Esophagus muscularis mucosa (tissue), 4 donors: ENCODE data around the gene POC1A. TPM values are rescaled to one million over a fixed set of nuclear protein-coding genes. Genes with fewer than 3 reads are reported as not detected.
A peak's percentile ranks its signal among the peaks of the same experiment; 100 is the strongest.

Source experiments
- DNase-seq: peaks from one replicate; pipeline ENCODE4 v3.0.0-alpha.2; 2017; ENCODE audit errors: extremely low spot score
- H3K27ac ChIP-seq, 4 donors: fragments of 200-600 bp; sonication (generic); replicated peaks in 1 of 4; 1 replicate in 3 of 4; 2 replicates in 1 of 4; pipeline ENCODE4 v1.5.1; 2016 to 2019; ENCODE audit warnings: mild to moderate bottlenecking in 1 of 4
- H3K27me3 ChIP-seq, 4 donors: fragments of 200-600 bp; sonication (generic); one replicate each; pipeline versions ENCODE4 v1.5.1 to v1.6.0; 2016 to 2019
- H3K36me3 ChIP-seq, 4 donors: fragments of 200-600 bp; sonication (generic); one replicate each; pipeline ENCODE4 v1.5.1; 2016 to 2019
- H3K4me1 ChIP-seq, 4 donors: fragments of 200-600 bp; sonication (generic); one replicate each; pipeline ENCODE4 v1.5.1; 2016 to 2019
- H3K4me3 ChIP-seq, 4 donors: fragments of 200-600 bp; sonication (generic); 1 replicate in 2 of 4; 2 replicates in 2 of 4; pipeline ENCODE4 v1.5.1; 2016 to 2019; ENCODE audit warnings: mild to moderate bottlenecking in 4 of 4, moderate library complexity in 1 of 4
- H3K9me3 ChIP-seq, 4 donors: fragments of 200-600 bp; sonication (generic); 1 replicate in 3 of 4; 2 replicates in 1 of 4; pipeline ENCODE4 v1.5.1; 2016 to 2019
- CTCF ChIP-seq, 3 experiments: fragments of 200-600 bp in 2 of 3; fragments of 450-650 bp in 1 of 3; sonication (generic) in 2 of 3; IDR thresholded peaks; one replicate each; pipeline ENCODE4 v1.5.1; 2017 to 2019; ENCODE audit warnings: antibody characterized with exemption in 3 of 3, mild to moderate bottlenecking in 2 of 3, moderate library complexity in 1 of 3
- EP300 ChIP-seq: sonication (generic); formaldehyde crosslinking; IDR thresholded peaks from one replicate; pipeline ENCODE4 v1.6.1; 2017; ENCODE audit warnings: antibody characterized with exemption
- POLR2A ChIP-seq: fragments of 450-650 bp; IDR thresholded peaks from one replicate; pipeline ENCODE4 v1.6.1; 2017; ENCODE audit warnings: antibody characterized with exemption, moderate library complexity, mild to moderate bottlenecking, low read depth
- POLR2AphosphoS5 ChIP-seq, 2 donors: sonication (generic); formaldehyde crosslinking; IDR thresholded peaks; one replicate each; pipeline ENCODE4 v1.6.1; 2017; ENCODE audit warnings: antibody characterized with exemption in 2 of 2
- WGBS: methylation state at CpG from one replicate; pipeline ENCODE4 v1.1.5; 2018; 5-methylcytosine and 5-hydroxymethylcytosine counted together
- intact Hi-C: fragments of 100-400 bp; cut with DNase I; formaldehyde crosslinking; loops from one replicate; pipeline ENCODE4 v1.15.1; 2023
- total RNA-seq, 4 donors: library from RNA; depleted of rRNA; stranded (reverse); fragments of >200 nt; gene quantifications; one replicate each; pipeline versions ENCODE4 v1.1.0 to v1.2.1, GENCODE V29; 2016

The POC1A gene
- total RNA-seq, 4 donors from 2014 or later, result 0.71 to 2.1 (median 1.2) TPM

- no peaks in the 10 kb centered on the region for H3K9me3 ChIP-seq
- intact Hi-C loops, result no loop called here
- no peak for TF ChIP-seq CTCF (IDR thresholded peaks at IDR 0.05)
- TF ChIP-seq POLR2AphosphoS5 (IDR thresholded peaks at IDR 0.05), result no peak
- TF ChIP-seq EP300, result no peak
- TF ChIP-seq POLR2A, result no peak
- WGBS, result 81% methylated on average over 8 of the region's 10 CpGs
- DNase-seq, result no peak
- H3K27me3 ChIP-seq, result no peaks in the 10 kb centered on the region
- H3K4me3 ChIP-seq, result no peak overlapping the region
- peak overlapping the region in 1 of 4 donors; percentile 19 for H3K27ac ChIP-seq
- H3K4me1 ChIP-seq, result peaks cover 14 to 34% (median 26%) of the 10 kb centered on the region in 4 donors
- no peaks in the 10 kb centered on the region for H3K36me3 ChIP-seq
Measured at GRCh38 chr3:52041118-52041731, 113.0 kb downstream of the POC1A start.

GRCh38 chr3:52040600-52040999 is 113.6 kb downstream of the POC1A start:
- Histone ChIP-seq H3K36me3 (no peaks in the 10 kb centered on the region), H3K9me3 (no peaks in the 10 kb centered on the region), H3K4me3 (no peak overlapping the region), H3K27me3 (peaks cover 0 to 5% (median 0%) of the 10 kb centered on the region in 4 donors), H3K27ac (peak overlapping the region in 2 of 4 donors; percentile 19 to 44), H3K4me1 (peaks cover 10 to 29% (median 22%) of the 10 kb centered on the region in 4 donors)
- intact Hi-C loops, result no loop called here
- 77% methylated on average over 8 of the region's 8 CpGs for WGBS
- DNase-seq, result no peak
- TF ChIP-seq CTCF (IDR thresholded peaks at IDR 0.05) (no peak), POLR2AphosphoS5 (IDR thresholded peaks at IDR 0.05) (no peak), EP300 (no peak)

GRCh38 chr3:52039846-52040245 is 114.4 kb downstream of the POC1A start:
- Histone ChIP-seq H3K36me3 (no peaks in the 10 kb centered on the region), H3K27ac (peak overlapping the region in 3 of 4 donors; percentile 13 to 70 (median 48)), H3K4me3 (no peak overlapping the region), H3K9me3 (no peaks in the 10 kb centered on the region), H3K4me1 (peaks cover 10 to 26% (median 22%) of the 10 kb centered on the region in 4 donors), H3K27me3 (peaks cover 0 to 5% (median 0%) of the 10 kb centered on the region in 4 donors)
- 79% methylated on average over 9 of the region's 17 CpGs for WGBS
- intact Hi-C loops, result no loop called here
- no peak for TF ChIP-seq CTCF (IDR thresholded peaks at IDR 0.05)
- peak in 1 of 2 donors; percentile 53 for TF ChIP-seq POLR2AphosphoS5 (IDR thresholded peaks at IDR 0.05)
- no peak for DNase-seq

GRCh38 chr3:52039426-52039825 is 114.8 kb downstream of the POC1A start:
- intact Hi-C loops, result no loop called here
- no peaks in the 10 kb centered on the region for H3K36me3 ChIP-seq
- no peak for DNase-seq
- H3K27me3 ChIP-seq, result peaks cover 0 to 5% (median 0%) of the 10 kb centered on the region in 4 donors
- WGBS, result 88% methylated on average over 3 of the region's 4 CpGs
- H3K27ac ChIP-seq, result peak overlapping the region in 3 of 4 donors; percentile 13 to 70 (median 48)
- H3K4me1 ChIP-seq, result peaks cover 10 to 26% (median 22%) of the 10 kb centered on the region in 4 donors
- no peaks in the 10 kb centered on the region for H3K9me3 ChIP-seq
- TF ChIP-seq EP300 (no peak), CTCF (IDR thresholded peaks at IDR 0.05) (no peak), POLR2A (no peak), POLR2AphosphoS5 (IDR thresholded peaks at IDR 0.05) (no peak)
- no peak overlapping the region for H3K4me3 ChIP-seq

- H3K27ac ChIP-seq, result no peak overlapping the region
- no peak overlapping the region for H3K4me3 ChIP-seq
- no peaks in the 10 kb centered on the region for H3K9me3 ChIP-seq
- H3K27me3 ChIP-seq, result peaks cover 0 to 5% (median 0%) of the 10 kb centered on the region in 4 donors
- H3K36me3 ChIP-seq, result no peaks in the 10 kb centered on the region
- intact Hi-C loops, result no loop called here
- peaks cover 10 to 26% (median 22%) of the 10 kb centered on the region in 4 donors for H3K4me1 ChIP-seq
- DNase-seq, result no peak
- TF ChIP-seq POLR2AphosphoS5 (IDR thresholded peaks at IDR 0.05) (no peak), CTCF (IDR thresholded peaks at IDR 0.05) (no peak), POLR2A (no peak), EP300 (no peak)
- WGBS, result 97% methylated on average over 5 of the region's 6 CpGs
Measured at GRCh38 chr3:52038227-52038626, 116.0 kb downstream of the POC1A start.
